ENCODE results near the gene ACACA. TPM values are rescaled to one million over a fixed set of nuclear protein-coding genes. Genes with fewer than 3 reads are reported as not detected.
"Not testable (repeated sequence)": the region's sequence is repeated elsewhere in the genome, so short reads cannot be mapped to it uniquely, and the experiment has no call there.

Gene ACACA
- polyA plus RNA-seq, 1 donor, result 39.9 TPM

DNA sequence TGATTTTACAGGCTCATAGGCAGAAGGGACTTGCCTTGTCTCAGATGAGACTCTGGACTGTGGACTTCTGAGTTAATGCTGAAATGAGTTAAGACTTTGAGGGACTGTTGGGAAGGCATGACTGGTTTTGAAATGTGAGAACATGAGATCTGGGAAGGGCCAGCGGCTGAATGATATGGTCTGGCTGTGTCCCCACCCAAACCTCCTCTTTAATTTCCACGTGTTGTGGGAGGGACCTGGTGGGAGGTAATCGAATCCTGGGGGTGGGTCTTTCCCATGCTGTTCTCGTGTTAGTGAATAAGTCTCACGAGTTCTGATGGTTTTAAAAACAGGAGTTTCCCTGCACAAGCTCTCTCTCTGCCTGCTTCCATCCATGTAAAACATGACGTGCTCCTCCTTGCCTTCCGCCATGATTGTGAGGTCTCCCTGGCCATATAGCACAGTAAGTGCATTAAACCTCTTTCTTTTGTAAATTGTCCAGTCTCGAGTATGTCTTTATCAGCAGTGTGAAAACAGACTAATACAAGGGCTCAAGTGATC lies 59.7 kb downstream of the ACACA start:
- not testable (repeated sequence) for DNase-seq

DNA sequence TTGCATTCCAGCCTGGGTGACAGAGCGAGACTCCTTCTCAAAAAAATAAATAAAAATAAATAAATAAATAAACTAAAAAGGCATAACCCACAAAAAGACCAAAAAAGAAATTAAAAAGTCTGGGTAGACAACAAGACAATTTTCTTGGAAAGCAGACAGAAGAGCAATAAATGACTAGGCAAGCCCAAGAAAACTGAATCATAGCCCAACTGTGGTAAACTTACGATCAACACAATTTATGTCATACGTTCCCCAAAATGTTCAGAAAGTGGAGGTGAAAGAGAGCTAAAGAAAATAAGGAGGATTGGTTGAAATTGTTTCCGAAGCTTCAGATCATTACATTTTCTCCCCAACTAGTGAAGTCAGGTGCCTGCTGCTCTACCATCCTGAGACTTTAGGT lies 62.1 kb downstream of the ACACA start:
- no peak for DNase-seq

DNA sequence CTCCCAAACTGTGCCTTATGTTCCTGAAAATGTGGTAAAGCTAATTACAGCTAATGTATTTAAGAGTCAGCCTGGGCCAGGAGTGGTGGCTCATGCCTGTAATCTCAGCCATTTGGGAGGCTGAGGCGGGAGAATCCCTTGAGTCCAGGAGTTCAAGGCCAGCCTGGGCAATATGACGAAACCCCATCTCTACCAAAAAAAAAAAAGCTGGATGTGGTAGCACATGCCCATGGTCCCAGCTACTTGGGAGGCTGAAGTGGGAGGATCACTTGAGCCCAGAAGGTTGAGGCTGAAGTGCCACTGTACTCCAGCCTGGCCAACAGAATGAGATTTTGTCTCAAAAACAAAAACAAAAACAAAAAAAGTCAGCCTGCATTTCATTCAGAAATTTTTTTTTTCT lies 64.0 kb downstream of the ACACA start:
- DNase-seq, result no peak

DNA sequence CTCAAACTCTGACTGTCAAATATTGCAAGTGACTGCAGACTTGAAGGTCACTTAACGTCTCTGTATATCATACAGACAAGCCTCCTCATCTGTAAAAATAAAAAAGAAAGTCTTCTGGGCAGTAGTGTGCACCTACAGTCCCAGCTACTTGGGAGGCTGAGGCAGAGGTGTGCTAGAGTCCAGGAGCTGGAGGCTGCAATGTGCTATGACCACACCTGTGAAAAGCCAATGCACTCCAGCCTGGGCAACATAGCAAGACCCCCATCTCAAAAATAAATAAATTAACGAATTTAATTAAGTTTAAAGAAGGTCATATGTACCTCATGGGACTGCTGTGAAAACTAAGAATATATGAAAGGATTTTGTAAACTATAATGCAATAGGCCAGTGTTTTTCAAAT lies 65.8 kb downstream of the ACACA start:
- DNase-seq, result no peak

DNA sequence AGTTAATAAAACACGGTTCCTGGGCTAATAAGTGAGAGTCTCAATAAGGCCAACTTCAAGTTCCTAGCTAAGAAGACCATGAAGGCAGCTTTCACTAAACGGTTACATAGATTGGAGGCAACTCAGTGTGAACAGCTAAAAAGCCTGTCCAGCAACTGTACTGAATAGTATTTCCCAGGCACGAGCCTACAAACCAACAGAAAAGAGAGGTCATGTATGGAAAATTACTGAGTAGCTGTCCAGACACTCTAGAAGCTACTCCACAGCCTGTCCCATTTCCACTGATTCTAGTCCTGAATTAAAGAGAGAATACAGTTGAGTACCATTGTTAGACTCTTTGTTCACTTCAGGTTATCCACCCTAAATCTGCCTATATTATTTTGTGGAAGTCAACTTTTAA lies 67.3 kb downstream of the ACACA start:
- DNase-seq, result no peak

DNA sequence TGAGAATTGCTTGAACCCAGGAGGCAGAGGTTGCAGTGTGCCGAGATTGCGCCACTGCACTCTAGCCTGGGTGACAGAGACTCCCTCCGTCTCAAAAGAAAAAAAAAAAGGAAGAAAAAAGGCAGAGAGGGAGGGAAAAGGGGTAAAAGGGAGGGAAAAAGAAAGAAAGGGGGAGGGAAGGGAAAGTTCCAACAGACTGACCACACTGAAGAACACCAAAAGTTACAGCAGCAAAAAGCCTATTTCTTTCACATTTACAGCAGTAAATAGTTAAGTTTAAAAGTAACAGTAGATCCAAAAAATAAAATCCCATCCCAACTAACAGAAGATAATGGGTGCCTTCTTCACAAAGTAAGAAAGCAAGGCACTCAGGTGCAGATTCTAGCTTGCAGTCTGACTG lies 67.8 kb downstream of the ACACA start:
- DNase-seq, result no peak

DNA sequence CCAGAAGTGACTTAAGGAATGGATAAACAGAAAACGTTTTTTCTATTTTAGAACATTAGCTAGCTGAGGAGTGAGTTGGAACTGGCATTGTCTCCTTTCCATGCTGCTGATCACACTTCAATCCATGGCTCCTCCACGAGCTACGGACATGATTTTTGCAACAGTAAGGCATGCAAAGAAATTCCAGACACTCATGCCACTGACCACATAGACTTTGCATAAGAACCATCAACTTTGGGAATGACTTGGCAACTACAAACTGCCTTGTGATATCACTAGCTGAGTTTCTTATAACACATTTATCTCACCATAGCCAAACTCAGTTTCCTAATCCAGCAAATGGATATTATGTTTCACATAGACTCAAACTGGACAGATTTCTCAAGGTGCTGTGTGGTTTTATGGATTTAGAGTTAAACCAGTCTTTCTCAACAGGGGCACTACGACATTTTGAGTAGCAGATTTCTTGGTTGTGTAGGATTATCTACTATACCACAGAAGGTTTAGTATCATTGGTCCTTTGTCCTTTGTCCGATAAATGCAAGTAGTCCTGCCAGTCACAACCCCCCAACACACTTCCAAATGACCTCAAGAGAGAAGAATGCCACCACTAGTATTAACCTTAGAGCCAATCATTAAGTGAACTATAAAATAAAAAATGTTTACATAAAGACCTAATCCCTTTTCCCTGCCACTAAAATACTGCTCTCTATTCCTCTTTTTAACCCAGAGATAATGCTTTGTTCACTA lies 79.1 kb downstream of the ACACA start:
- no peak for DNase-seq

DNA sequence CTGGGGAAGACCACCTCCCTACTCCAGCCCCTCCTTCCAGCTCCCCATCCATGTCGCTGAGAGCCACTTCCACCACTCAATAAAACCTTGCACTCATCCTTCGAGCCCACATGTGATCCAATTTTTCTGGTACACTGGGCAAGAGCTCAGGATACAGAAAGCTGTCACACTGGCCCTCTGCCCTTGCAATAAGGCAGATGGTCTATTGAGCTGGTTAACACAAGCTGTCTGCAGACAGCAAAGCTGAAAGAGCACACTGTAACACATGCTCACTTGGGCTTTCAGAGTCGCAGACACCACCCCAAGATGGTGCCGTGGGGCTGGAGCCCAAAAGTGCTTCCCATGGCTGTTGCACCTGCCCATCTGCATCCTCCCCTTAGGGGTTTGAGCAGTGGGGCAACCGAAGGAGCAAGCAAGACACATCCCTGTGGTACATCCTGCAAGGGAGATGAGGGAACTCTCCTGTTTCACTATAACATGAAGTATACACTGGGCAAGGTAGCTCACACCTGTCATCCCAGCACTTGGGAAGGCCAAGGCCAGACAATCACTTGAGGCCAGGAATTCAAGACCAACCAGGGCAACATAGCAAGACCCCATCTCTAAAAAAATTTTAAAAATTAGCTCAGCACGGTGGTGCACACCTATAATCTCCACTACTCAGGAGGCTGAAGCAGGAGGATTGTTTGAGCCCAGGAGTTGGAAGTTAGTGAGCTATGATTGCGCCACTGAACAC lies 83.6 kb downstream of the ACACA start:
- DNase-seq, result no peak

DNA sequence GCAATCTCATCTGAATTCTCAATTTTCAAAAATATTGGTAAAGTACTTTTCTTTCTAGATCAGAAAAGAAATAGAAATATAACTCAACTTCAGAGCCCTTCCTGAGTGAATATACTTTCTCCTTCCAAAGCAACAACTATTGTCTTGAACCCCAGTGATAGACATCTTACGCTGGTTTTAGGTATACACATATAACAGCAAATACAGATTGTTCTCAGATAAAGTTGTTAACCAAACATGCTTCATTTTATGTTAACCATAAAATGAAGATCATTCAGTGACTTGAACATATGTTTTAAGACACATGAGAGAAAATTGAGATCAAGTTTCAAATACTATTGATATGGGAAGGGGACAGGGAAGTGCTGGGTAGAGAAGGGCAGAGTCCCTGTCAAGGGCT lies 84.5 kb downstream of the ACACA start:
- DNase-seq, result no peak

DNA sequence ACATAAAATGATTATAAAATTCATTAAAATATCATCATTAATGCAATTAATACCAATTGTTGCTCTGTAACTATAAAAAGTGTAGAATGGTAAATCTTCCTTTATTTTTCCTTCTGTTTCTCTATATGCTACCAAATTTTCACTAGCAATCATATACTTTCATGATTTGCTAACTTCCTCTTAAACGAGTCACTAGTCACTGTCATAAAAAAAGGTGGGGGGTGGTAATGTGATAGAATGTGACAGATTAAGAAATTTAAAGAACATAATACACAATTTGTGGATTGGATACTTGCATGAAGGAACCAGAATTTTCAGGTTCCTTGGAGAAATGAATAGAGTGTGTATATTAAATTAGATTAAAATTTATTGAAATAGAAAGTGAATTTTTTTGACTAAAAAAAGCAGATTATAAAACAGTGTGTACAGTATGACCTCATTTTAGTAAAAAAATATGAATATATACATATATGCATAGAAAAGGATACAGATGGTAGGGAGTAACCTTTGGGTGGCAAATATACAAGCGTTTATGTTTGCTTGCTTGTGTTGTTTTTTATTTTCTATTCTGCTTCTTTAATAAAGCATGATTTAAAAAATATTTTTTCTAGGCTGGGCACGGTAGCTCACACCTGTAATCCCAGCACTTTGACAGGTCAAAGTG lies 87.6 kb downstream of the ACACA start:
- no peak for DNase-seq

DNA sequence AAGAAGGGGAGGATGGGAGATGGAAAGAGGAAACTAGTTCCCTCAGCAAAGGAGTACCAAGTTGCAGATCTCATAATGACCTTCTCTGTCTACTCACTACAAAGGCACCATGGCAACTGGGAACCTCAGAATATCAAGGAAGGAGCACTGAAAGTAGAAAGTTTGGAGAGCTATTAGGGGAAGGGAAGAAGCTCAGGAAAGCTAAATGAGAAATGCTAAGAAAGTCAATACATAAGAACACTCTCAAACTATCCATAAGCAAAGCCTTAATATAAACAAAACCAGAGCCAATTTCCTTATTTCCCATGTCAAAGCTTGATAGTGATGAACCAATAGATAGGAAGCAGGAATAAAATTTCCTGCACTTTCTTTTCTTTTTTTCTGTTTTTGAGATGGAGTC lies 88.8 kb downstream of the ACACA start:
- DNase-seq, result no peak

DNA sequence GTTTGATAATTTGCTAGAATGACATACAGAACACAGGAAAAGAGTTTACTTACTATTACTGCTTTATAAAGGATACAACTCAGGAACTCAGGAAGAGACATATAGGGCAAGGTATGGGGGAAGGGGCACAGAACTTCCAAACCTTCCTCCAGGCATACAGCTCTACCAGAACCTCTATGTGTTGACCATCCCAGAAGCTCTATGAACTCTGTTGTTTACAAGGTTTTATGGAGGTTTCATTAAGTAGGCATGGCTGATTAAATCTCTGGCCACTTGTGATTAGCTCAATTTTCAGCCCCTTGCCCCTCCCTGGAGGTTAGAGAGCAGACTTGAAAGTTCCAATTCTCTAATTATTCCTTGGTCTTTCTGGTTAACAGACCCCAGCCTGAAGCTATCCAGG lies 91.0 kb downstream of the ACACA start:
- DNase-seq, result no peak

DNA sequence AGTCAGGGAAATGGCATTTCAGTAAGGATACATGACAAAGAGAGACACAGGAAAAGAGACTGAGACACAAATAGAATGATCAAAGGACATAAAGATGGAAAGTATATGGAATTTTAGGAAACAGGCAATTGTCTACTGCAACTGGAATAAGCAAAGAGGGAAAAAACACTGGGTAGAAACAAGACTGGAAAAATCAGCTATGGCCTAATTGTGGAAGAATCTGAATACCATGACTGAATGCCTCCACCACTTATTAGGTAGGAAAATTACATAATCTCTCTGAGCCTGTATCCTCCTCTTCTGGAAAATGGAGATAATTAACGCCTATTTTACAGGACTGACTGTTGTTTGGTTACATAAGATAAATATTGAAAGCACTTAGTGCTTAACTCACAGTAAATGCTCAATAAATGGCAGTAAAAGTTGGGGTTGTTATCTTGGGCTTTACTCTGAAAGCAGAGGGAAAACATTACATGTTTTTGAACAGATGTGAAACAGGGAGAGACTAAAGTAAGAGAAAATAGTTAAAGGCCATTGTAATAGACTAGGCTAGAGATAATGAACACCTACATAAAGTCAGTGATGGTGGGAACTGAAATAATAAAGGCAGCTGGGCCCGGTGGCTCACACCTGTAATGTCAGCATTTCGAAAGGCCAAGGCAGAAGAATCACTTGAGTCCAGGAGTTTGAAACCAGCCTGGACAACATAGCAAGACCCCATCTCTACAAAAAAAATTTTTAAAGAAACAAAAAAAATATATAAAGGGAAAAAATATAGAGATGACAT lies 94.3 kb downstream of the ACACA start:
- DNase-seq, result no peak

DNA sequence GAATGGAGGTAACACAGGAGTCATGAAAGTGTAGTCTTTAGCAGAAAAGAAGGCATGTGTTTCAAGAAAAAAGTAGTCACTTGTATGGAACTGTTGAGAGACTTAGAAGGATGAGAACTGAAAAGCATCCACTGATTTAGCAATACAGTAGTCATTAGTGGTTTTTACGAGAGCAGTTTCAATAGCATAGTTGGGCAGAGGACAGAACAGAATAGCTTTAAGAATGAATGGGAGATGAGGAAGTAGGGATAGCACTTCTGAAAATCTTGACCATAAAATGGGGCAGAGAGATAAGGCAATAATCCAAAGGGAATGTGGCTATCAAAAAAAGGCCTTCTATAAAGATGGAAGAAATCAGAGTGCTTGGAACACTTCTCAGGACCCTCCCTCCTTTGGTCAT lies 95.7 kb downstream of the ACACA start:
- DNase-seq, result no peak

DNA sequence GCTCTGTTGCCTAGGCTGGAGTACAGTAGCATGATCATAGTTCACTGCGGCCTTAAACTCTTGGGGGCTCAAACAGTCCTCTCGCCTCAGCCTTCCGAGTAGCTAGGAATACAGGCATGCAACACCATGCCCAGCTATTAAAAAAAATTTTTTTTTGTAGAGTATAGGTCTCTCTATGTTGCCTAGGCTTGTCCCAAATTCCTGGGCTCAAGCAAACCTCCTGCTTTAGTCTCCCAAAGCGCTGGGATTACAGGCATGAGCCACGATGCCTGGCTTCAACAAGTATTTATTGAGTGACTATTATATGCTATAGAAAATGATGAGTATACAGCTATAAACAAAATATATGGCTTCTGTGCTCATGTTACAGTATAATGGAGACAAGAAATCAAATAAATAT lies 97.6 kb downstream of the ACACA start:
- no peak for DNase-seq

DNA sequence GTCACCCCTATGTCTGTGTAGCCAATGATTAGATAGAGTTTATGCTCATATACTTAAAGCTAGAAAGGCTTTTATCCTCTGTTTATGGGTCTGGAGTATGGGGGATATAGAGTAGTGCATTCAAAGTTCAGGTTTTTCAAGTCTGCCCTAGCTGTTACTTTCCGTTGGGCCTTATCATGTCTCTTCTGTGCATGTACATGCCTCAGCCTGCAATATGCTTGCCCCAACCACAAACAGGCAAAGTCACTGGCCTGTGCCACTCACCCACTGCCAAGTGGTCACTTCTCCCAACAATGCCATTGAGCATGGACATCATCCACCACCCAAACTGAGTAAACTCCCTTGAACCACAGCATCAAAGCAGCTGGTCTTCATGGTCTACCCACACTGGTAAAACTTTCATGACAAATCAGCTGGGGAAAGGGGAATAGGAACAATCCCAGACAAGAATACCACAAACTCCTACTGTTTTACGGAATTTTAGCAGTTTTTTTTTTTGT lies 101.2 kb downstream of the ACACA start:
- DNase-seq, result no peak

DNA sequence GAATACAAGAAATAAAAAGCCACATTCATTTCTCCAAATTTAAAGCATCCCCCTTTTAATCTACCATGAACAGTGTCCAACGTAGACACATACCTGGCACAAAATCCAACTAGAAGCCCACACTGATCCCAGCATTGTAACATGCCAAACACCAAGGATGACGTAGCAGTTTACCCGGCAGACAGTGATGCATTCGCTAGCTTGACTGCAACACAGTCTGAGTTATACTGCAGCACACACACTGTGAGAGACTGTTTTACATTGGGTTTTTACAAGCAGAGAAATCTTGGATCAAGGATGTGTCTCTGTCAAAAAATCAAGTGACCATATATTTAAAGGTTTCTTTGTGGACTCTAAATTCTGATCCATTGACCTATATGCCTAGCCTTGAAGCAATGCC lies 105.3 kb downstream of the ACACA start:
- no peak for DNase-seq

DNA sequence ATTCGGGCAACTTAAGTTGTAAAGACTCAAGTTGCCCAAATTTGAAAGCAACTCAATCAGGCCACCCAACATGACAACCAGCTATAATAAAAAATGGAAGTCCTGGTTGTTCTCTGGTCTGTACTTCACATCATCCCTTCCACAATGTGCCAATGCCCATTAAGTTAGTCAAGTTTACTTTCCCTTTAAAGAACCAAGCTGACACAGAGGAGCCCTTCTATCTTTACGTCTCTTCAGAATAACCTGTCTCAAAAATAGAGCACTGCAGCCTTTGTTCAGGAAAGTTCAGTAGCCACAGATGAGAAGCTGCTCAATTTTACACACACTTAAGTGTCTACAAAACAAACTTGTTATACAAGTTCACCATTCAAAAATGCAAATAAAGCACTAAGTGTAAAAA lies 106.0 kb downstream of the ACACA start:
- DNase-seq, result no peak

DNA sequence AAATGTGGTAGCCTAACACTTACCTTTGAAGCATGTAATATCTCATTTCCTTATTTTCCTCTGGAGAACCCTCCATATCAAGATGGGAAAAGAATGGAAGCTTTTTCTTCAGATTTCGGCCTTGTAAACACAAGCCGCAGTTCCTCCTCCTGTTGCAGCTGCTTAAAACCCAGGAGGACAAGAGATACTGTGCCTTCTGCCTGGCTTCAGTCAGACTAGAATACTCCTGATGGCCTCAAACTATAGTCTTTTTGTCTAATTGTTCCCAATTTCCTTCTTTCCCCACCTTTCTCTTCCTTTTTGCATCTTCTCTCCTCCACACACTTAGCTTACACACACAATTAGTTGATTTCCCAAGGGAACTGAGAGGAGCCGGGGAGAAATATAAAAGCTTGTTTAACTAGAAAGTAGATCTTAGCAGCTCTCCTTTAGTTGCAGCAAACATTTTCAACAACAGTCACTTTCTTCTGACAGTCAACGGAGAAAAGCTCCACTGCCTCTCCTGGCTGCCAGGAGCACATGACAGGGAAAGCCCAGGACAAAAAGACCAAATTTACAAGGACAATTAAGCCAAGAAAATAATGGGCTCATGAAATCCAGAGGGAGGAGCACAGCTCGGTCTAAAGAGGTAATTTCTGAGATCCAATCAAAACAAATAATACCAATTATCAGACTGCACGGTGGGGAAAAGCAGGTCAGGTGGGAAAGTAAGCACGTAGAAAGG lies 107.2 kb downstream of the ACACA start:
- peak; percentile 20 for DNase-seq

DNA sequence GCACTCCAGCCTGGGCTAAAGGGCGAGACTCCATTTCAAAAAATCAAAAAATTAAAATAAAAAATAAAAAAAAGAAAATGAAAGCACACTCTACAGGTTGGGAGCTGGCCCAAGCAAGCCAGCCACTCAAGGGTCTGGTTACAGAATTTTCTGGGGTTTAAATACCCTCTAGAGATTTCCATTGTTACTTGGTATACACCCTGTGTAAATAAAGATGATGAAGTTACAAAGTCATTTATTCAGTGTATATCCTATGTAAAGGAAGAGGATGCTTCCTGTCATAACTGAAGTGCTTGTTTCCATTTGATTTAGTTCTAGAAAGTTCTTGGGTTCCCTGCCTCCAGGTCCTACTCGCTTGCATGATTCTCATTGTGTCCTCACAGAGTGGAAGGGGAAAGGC lies 110.7 kb downstream of the ACACA start:
- no peak for DNase-seq

DNA sequence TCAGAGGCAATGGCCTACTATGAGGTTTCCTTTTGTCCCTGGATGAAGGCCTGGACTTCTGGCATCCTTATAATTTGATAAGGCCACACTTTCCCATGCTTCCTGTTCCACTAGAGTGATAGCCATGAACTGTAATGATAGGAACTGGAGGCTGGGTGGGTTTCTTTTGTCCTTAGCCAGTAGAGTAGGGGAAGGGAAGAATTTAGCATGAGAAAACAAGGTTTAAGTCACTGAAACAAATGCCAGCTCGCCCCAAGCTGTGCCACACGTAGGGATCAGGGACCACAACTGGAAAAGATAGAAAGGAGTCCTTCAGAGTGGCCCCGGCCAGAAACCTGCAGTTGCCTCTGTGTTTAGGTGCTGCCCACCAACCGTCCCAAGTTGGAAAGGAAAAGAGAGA lies 111.7 kb downstream of the ACACA start:
- no peak for DNase-seq
